ENCODE data around the gene GPX4. TPM values are rescaled to one million over a fixed set of nuclear protein-coding genes. Genes with fewer than 3 reads are reported as not detected.

GPX4 gene
- polyA plus RNA-seq, 3 donors = 459 to 508 (median 493) TPM

GRCh38 chr19:1057176-1057855 is 46.5 kb upstream of the GPX4 start:
- Histone ChIP-seq H3K4me2 (replicated peaks; ENCODE audit: extremely low read depth, low read length, poor library complexity, severe bottlenecking) (no peak overlapping the region), H3K79me2 (ENCODE audit: insufficient read depth, low read length) (no peaks in the 10 kb centered on the region), H2AFZ (ENCODE audit: insufficient read depth, low read depth, low read length, poor library complexity, severe bottlenecking) (no peak overlapping the region), H3K9me3 (replicated peaks in 1 of 2; ENCODE audit: control insufficient read depth in 1 of 2, insufficient read depth in 1 of 2, low read length in 2 of 2) (peaks cover 21 to 25% of the 10 kb centered on the region in 2 donors), H3K27ac (ENCODE audit: low read depth in 1 of 2, low read length in 2 of 2) (no peak overlapping the region), H3K4me1 (ENCODE audit: control insufficient read depth in 1 of 2, insufficient read depth in 2 of 2, low read length in 2 of 2) (no peaks in the 10 kb centered on the region), H3K27me3 (ENCODE audit: control insufficient read depth in 2 of 2, insufficient read depth in 2 of 2, low read length in 2 of 2) (no peaks in the 10 kb centered on the region), H3K4me3 (replicated peaks in 1 of 3; ENCODE audit: low read depth in 2 of 3, low read length in 3 of 3) (no peak overlapping the region), H4K20me1 (ENCODE audit: insufficient read depth, low read length) (peaks cover 10% of the 10 kb centered on the region), H3K36me3 (replicated peaks in 1 of 2; ENCODE audit: control insufficient read depth in 1 of 2, insufficient read depth in 2 of 2, low read length in 2 of 2) (peaks cover 49 to 68% of the 10 kb centered on the region in 2 donors), H3K9ac (ENCODE audit: insufficient read depth, low read length, poor library complexity, severe bottlenecking) (no peak overlapping the region)
- peak overlapping the region in 1 of 7 donors; percentile 26 for H3K27ac Mint-ChIP-seq
- peaks cover 3% of the 10 kb centered on the region for H3K4me1 Mint-ChIP-seq
- TF ChIP-seq, protein P1, sequence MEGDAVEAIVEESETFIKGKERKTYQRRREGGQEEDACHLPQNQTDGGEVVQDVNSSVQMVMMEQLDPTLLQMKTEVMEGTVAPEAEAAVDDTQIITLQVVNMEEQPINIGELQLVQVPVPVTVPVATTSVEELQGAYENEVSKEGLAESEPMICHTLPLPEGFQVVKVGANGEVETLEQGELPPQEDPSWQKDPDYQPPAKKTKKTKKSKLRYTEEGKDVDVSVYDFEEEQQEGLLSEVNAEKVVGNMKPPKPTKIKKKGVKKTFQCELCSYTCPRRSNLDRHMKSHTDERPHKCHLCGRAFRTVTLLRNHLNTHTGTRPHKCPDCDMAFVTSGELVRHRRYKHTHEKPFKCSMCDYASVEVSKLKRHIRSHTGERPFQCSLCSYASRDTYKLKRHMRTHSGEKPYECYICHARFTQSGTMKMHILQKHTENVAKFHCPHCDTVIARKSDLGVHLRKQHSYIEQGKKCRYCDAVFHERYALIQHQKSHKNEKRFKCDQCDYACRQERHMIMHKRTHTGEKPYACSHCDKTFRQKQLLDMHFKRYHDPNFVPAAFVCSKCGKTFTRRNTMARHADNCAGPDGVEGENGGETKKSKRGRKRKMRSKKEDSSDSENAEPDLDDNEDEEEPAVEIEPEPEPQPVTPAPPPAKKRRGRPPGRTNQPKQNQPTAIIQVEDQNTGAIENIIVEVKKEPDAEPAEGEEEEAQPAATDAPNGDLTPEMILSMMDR (IDR thresholded peaks at IDR 0.05) = peak; percentile 13
- intact Hi-C loops (cut with micrococcal nuclease) = no loop called here
- H3K4me3 Mint-ChIP-seq = no peak overlapping the region
- no peak for DNase-seq
- H3K9me3 Mint-ChIP-seq = peaks cover 17 to 32% (median 28%) of the 10 kb centered on the region in 7 donors
- H3K27me3 Mint-ChIP-seq (ENCODE audit: low read depth in 3 of 3) = peaks cover 0 to 9% (median 0%) of the 10 kb centered on the region in 3 donors
- WGBS (ENCODE audit: insufficient coverage) = no CpG with 5 or more reads among the region's 3 CpGs
- peaks cover 54 to 56% of the 10 kb centered on the region in 2 donors for H3K36me3 Mint-ChIP-seq

DNA sequence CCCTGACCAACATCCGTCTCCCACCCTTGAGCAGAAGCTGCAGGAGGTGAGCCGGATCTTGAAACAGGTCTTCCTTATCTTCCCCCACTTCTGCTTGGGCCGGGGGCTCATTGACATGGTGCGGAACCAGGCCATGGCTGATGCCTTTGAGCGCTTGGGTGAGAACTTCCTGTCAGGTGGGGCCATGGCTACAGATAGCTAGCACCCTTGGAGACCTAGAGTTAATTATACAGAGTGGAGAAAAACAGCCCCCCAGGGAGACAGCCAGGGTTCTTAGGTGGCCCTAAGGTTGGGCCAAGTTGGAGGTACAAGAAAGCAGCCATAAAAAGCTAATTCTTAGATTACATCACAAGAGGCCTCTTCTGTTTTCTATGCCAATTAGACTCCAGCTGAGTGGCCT is 45.7 kb upstream of the GPX4 start:
- Histone ChIP-seq H3K36me3 (replicated peaks in 1 of 2; ENCODE audit: control insufficient read depth in 1 of 2, insufficient read depth in 2 of 2, low read length in 2 of 2) (peaks cover 48 to 62% of the 10 kb centered on the region in 2 donors), H3K9ac (ENCODE audit: insufficient read depth, low read length, poor library complexity, severe bottlenecking) (no peak overlapping the region), H3K4me2 (replicated peaks; ENCODE audit: extremely low read depth, low read length, poor library complexity, severe bottlenecking) (no peak overlapping the region), H3K4me1 (ENCODE audit: control insufficient read depth in 1 of 2, insufficient read depth in 2 of 2, low read length in 2 of 2) (peaks cover 0 to 3% of the 10 kb centered on the region in 2 donors), H3K27me3 (ENCODE audit: control insufficient read depth in 2 of 2, insufficient read depth in 2 of 2, low read length in 2 of 2) (no peaks in the 10 kb centered on the region), H2AFZ (ENCODE audit: insufficient read depth, low read depth, low read length, poor library complexity, severe bottlenecking) (no peak overlapping the region), H3K27ac (ENCODE audit: low read depth in 1 of 2, low read length in 2 of 2) (no peak overlapping the region), H3K4me3 (replicated peaks in 1 of 3; ENCODE audit: low read depth in 2 of 3, low read length in 3 of 3) (no peak overlapping the region), H3K9me3 (replicated peaks in 1 of 2; ENCODE audit: control insufficient read depth in 1 of 2, insufficient read depth in 1 of 2, low read length in 2 of 2) (peaks cover 21 to 25% of the 10 kb centered on the region in 2 donors), H4K20me1 (ENCODE audit: insufficient read depth, low read length) (peaks cover 14% of the 10 kb centered on the region), H3K79me2 (ENCODE audit: insufficient read depth, low read length) (no peaks in the 10 kb centered on the region)
- intact Hi-C loops (cut with micrococcal nuclease) = no loop called here
- TF ChIP-seq, protein P1 (IDR thresholded peaks at IDR 0.05) = no peak
- peaks cover 49 to 51% of the 10 kb centered on the region in 2 donors for H3K36me3 Mint-ChIP-seq
- peaks cover 0 to 9% (median 0%) of the 10 kb centered on the region in 3 donors for H3K27me3 Mint-ChIP-seq (ENCODE audit: low read depth in 3 of 3)
- no peak overlapping the region for H3K27ac Mint-ChIP-seq
- 100% methylated on average over 2 of the region's 5 CpGs for WGBS (ENCODE audit: insufficient coverage)
- H3K4me3 Mint-ChIP-seq = no peak overlapping the region
- no peak for DNase-seq
- H3K9me3 Mint-ChIP-seq = peaks cover 17 to 34% (median 28%) of the 10 kb centered on the region in 7 donors
- H3K4me1 Mint-ChIP-seq = peaks cover 3% of the 10 kb centered on the region

Measured in CD14-positive monocyte (primary cell).